Ovary (tissue), 9 donors: Measurements from ENCODE around the gene PLEKHA5. TPM values are rescaled to one million over a fixed set of nuclear protein-coding genes. Genes with fewer than 3 reads are reported as not detected.

Experiments used
- DNase-seq, 5 donors: peaks; one replicate each; pipeline ENCODE4 v3.0.0-alpha.2; 2019 to 2020
- H3K27ac ChIP-seq, 2 donors: fragments of 200-600 bp; one replicate each; pipeline versions ENCODE4 v1.5.1 to v1.8.0; 2019 to 2022
- H3K27me3 ChIP-seq: fragments of 200-600 bp; one replicate; pipeline ENCODE4 v1.8.0; 2022
- H3K36me3 ChIP-seq: fragments of 200-600 bp; sonication (generic); one replicate; pipeline ENCODE4 v1.5.1; 2019
- H3K4me1 ChIP-seq: one replicate; pipeline ENCODE4 v1.8.1; 2013; ENCODE audit warnings: mild to moderate bottlenecking, moderate library complexity; ENCODE audit not compliant: insufficient read depth
- H3K4me3 ChIP-seq: fragments of 200-600 bp; sonication (generic); one replicate; pipeline ENCODE4 v1.5.1; 2017
- H3K9me3 ChIP-seq, 2 donors: fragments of 200-600 bp in 1 of 2; sonication (generic) in 1 of 2; one replicate each; pipeline versions ENCODE4 v1.5.1 to v1.8.1; 2013 to 2019; ENCODE audit warnings: mild to moderate bottlenecking in 1 of 2, moderate library complexity in 1 of 2
- CTCF ChIP-seq, 3 donors: fragments of 450-650 bp in 2 of 3; fragments of 200-600 bp in 1 of 3; IDR thresholded peaks; one replicate each; pipeline versions ENCODE4 v1.5.1 to v1.8.0; 2016 to 2022; ENCODE audit warnings: antibody characterized with exemption in 3 of 3, mild to moderate bottlenecking in 1 of 3
- EP300 ChIP-seq: sonication (generic); formaldehyde crosslinking; IDR thresholded peaks from one replicate; pipeline ENCODE4 v1.6.1; 2017; ENCODE audit warnings: antibody characterized with exemption
- POLR2A ChIP-seq: fragments of 450-650 bp; IDR thresholded peaks from one replicate; pipeline ENCODE4 v1.6.1; 2017; ENCODE audit warnings: antibody characterized with exemption, mild to moderate bottlenecking, moderate library complexity
- WGBS, 3 donors: extraction: QIAGEN DNeasy Blood & Tissue Kit in 1 of 3; methylation state at CpG; one replicate each; pipeline versions ENCODE4 v1.1.5 to v1.1.7; 2013 to 2017; 5-methylcytosine and 5-hydroxymethylcytosine counted together
- intact Hi-C, 4 donors: fragments of 100-400 bp; cut with DNase I; formaldehyde crosslinking; loops; one replicate each; pipeline versions ENCODE4 v1.11.0 to v1.15.1; 2022 to 2023
- polyA plus RNA-seq, 2 donors: library from polyadenylated mRNA; stranded (reverse); fragments of 200-250 nt in 1 of 2; fragments of 350-450 nt in 1 of 2; fragmentation: Illumina TruSeq in 1 of 2; extraction: RNeasy Lipid Tissue Mini Kit (QIAGEN cat#74804) in 1 of 2; gene quantifications; one replicate each; pipeline ENCODE4 v1.2.3, GENCODE V29; 2013 to 2014
- total RNA-seq, 7 donors: library from RNA; depleted of rRNA in 2 of 7; stranded (reverse); fragments of >200 nt in 2 of 7; fragmentation: NEBNext Ultra II Directional in 3 of 7; extraction: Animal tissue kit (Norgen Biotek cat#: 25700) in 3 of 7; gene quantifications; one replicate each; pipeline versions ENCODE4 v1.1.0 to v1.2.4, GENCODE V29; 2016 to 2023
- donor health status: DM: no; HTN: no; CAD: no; lungs with moderate emphysema.
- donor health status: DM: no; HTN: no; CAD: no.
- donor health status: Bipolar disorder and iron deficiency.
- donor health status: DM: yes; HTN: yes; CAD: no.
- donor health status: DM: no; HTN: no; CAD: no.
- donor health status: DM: yes; HTN: yes; CAD: no.

PLEKHA5 gene
- total and polyA plus RNA-seq, 9 donors = 32.2 to 65.6 (median 45.7) TPM

DNA sequence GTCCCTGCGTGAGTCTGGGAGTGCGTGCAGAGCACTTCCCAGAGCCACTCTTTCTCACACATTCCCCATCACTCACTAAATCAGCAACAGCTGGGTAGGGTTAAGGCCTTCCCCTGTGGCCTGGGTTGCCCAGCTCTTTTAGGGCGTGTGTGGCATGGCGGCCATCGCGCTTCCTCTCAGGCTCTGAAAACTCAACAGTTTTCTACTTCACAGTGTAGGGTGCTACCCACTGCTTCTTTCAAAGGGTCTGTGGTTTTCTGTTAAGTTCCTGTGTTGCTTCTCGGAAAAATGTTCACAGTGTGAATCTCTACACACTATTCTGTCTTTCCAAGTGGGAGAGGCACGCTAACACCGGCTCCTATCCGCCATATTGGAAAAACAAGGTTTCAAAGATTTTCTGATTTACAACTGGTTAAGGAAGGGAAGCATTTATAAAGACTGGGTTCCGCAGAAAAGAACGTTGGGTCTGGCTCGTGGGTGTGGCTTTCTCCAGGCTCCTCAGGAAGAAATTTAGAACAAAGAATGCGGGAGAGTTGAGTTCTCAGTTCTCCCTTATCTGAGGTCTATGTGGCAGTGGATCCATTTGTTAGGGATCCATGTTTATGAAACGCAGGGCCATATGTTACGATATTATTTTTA, 274.8 kb downstream of the PLEKHA5 start:
- no peaks in the 10 kb centered on the region for H3K9me3 ChIP-seq
- no peak for DNase-seq
- WGBS, 3 donors = 92 to 94% (median 93%) methylated on average over 16 of the region's 16 CpGs
- H3K27me3 ChIP-seq = no peaks in the 10 kb centered on the region
- H3K4me1 ChIP-seq = no peaks in the 10 kb centered on the region
- intact Hi-C loops = no loop called here
- H3K4me3 ChIP-seq = no peak overlapping the region
- no peak overlapping the region for H3K27ac ChIP-seq
- no peaks in the 10 kb centered on the region for H3K36me3 ChIP-seq
- TF ChIP-seq POLR2A (no peak), EP300 (no peak), CTCF (IDR thresholded peaks at IDR 0.05) (no peak)

- intact Hi-C loops = no loop called here
- Histone ChIP-seq H3K36me3 (no peaks in the 10 kb centered on the region), H3K27me3 (no peaks in the 10 kb centered on the region), H3K27ac (no peak overlapping the region), H3K4me3 (no peak overlapping the region), H3K4me1 (peaks cover 2% of the 10 kb centered on the region), H3K9me3 (no peaks in the 10 kb centered on the region)
- 2% methylated on average over 3 of the region's 3 CpGs for WGBS, 3 donors
- no peak for TF ChIP-seq POLR2A
- no peak for TF ChIP-seq EP300
- TF ChIP-seq CTCF (IDR thresholded peaks at IDR 0.05) = no peak
- DNase-seq = no peak
Measured at GRCh38 chr12:19409376-19409775, 279.8 kb downstream of the PLEKHA5 start.

- H3K27me3 ChIP-seq = no peaks in the 10 kb centered on the region
- no peaks in the 10 kb centered on the region for H3K9me3 ChIP-seq
- DNase-seq = no peak
- H3K4me1 ChIP-seq = peaks cover 2% of the 10 kb centered on the region
- H3K36me3 ChIP-seq = no peaks in the 10 kb centered on the region
- no peak overlapping the region for H3K27ac ChIP-seq
- TF ChIP-seq EP300 (no peak), CTCF (IDR thresholded peaks at IDR 0.05) (no peak), POLR2A (no peak)
- intact Hi-C loops = loop anchor here in 1 of 4 donors (2.0 kb wide), 1 partner anchor 49 kb away; no protein-coding TSS in a partner anchor
- 45 to 49% (median 45%) methylated on average over 6 of the region's 6 CpGs for whole genome bisulfite sequencing, 3 donors
- H3K4me3 ChIP-seq = no peak overlapping the region
Measured at GRCh38 chr12:19410211-19410610, 280.7 kb downstream of the PLEKHA5 start.

DNA sequence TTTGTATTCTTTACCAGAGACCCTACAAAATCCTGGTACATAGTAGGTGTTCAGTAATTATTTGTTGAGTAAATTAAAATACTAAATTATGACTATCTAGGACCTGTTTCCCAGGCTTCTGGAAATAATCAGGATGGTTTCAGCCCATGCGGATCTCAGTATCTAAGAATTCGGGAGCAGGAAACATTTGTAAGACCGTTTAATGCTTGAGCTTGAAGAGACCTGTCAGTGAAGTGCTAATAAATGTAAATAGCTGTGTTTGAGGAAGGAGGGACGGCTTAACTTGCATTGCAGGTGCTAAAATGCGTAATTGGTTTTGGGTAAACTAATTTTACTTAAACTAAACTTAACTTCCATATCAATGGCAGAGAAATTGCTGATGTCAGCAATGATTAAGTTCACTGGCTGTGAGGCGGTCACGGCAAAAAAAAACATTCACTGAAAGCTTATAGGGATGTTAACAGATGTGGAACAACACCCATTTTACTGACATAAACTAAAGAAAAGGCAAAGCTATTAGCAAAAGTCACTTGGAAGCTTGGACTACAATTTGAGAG, 281.2 kb downstream of the PLEKHA5 start:
- Histone ChIP-seq H3K4me3 (no peak overlapping the region), H3K36me3 (no peaks in the 10 kb centered on the region), H3K4me1 (peaks cover 2% of the 10 kb centered on the region), H3K27ac (no peak overlapping the region), H3K27me3 (no peaks in the 10 kb centered on the region), H3K9me3 (no peaks in the 10 kb centered on the region)
- DNase-seq = no peak
- intact Hi-C loops = loop anchor here in 1 of 4 donors (2.0 kb wide), 1 partner anchor 48 kb away; no protein-coding TSS in a partner anchor
- WGBS, 3 donors = 70 to 74% (median 72%) methylated on average over 7 of the region's 7 CpGs
- TF ChIP-seq POLR2A (no peak), EP300 (no peak), CTCF (IDR thresholded peaks at IDR 0.05) (no peak)
